Measurements from ENCODE around the gene KRTAP12-2.
"Not testable (repeated sequence)": the region's sequence is repeated elsewhere in the genome, so short reads cannot be mapped to it uniquely, and the experiment has no call there.

The KRTAP12-2 gene

GRCh38 chr21:44686843-44687561 lies 20.3 kb upstream of the KRTAP12-2 start:
- no peaks in the 10 kb centered on the region for H3K79me1 ChIP-seq (ENCODE audit: low read length)
- H4K8ac ChIP-seq (ENCODE audit: low read depth, low read length), result no peak overlapping the region
- H3K18ac ChIP-seq (ENCODE audit: low read length), result peak overlapping the region; percentile 65
- no peaks in the 10 kb centered on the region for H3K36me3 ChIP-seq (ENCODE audit: control insufficient read depth, insufficient read depth, low read length)
- no CpG with 5 or more reads among the region's 25 CpGs for WGBS (ENCODE audit: extremely low coverage, insufficient coverage, low lambda C conversion rate)
- no peak overlapping the region for H2AK5ac ChIP-seq (ENCODE audit: low read length)
- H3K56ac ChIP-seq (ENCODE audit: low read length), result peak overlapping the region; percentile 74
- H2BK5ac ChIP-seq (ENCODE audit: low read length), result peak overlapping the region; percentile 85
- H2BK120ac ChIP-seq (ENCODE audit: low read depth, low read length), result peak overlapping the region; percentile 83
- H3K23ac ChIP-seq (ENCODE audit: low read length), result no peak overlapping the region
- H3K27me3 ChIP-seq (ENCODE audit: insufficient read depth, low read length, poor library complexity), result no peaks in the 10 kb centered on the region
- peaks cover 5% of the 10 kb centered on the region for H3K4me1 ChIP-seq (ENCODE audit: control insufficient read depth, low read depth, low read length)
- H4K5ac ChIP-seq (ENCODE audit: low read length), result no peak overlapping the region
- no peaks in the 10 kb centered on the region for H3K79me2 ChIP-seq (ENCODE audit: control insufficient read depth, insufficient read depth, low read length)
- peak overlapping the region; percentile 46 for H3K4ac ChIP-seq (ENCODE audit: low read depth, low read length)
- H3K4me3 ChIP-seq (ENCODE audit: low read length), result no peak overlapping the region
- peak overlapping the region; percentile 36 for H3K27ac ChIP-seq (ENCODE audit: low read depth, low read length)
- no peak overlapping the region for H3K4me2 ChIP-seq (ENCODE audit: low read length)
- no peak overlapping the region for H2BK15ac ChIP-seq (replicated peaks; ENCODE audit: low read depth)
- H3K9ac ChIP-seq (ENCODE audit: low read length), result peak overlapping the region; percentile 20
- DNase-seq, result no peak

GRCh38 chr21:44686000-44686781 lies 19.5 kb upstream of the KRTAP12-2 start:
- no peaks in the 10 kb centered on the region for H3K79me1 ChIP-seq (ENCODE audit: low read length)
- DNase-seq, result peak; percentile 84
- H3K9ac ChIP-seq (ENCODE audit: low read length), result no peak overlapping the region
- no peak overlapping the region for H3K4me3 ChIP-seq (ENCODE audit: low read length)
- no peak overlapping the region for H2BK15ac ChIP-seq (replicated peaks; ENCODE audit: low read depth)
- H2BK120ac ChIP-seq (ENCODE audit: low read depth, low read length), result no peak overlapping the region
- H3K4me1 ChIP-seq (ENCODE audit: control insufficient read depth, low read depth, low read length), result peaks cover 5% of the 10 kb centered on the region
- H3K56ac ChIP-seq (ENCODE audit: low read length), result no peak overlapping the region
- WGBS (ENCODE audit: extremely low coverage, insufficient coverage, low lambda C conversion rate), result no CpG with 5 or more reads among the region's 14 CpGs
- no peak overlapping the region for H2AK5ac ChIP-seq (ENCODE audit: low read length)
- peak overlapping the region; percentile 39 for H3K4ac ChIP-seq (ENCODE audit: low read depth, low read length)
- H4K5ac ChIP-seq (ENCODE audit: low read length), result no peak overlapping the region
- no peak overlapping the region for H2BK5ac ChIP-seq (ENCODE audit: low read length)
- no peaks in the 10 kb centered on the region for H3K27me3 ChIP-seq (ENCODE audit: insufficient read depth, low read length, poor library complexity)
- H3K4me2 ChIP-seq (ENCODE audit: low read length), result no peak overlapping the region
- H4K8ac ChIP-seq (ENCODE audit: low read depth, low read length), result no peak overlapping the region
- H3K36me3 ChIP-seq (ENCODE audit: control insufficient read depth, insufficient read depth, low read length), result no peaks in the 10 kb centered on the region
- H3K27ac ChIP-seq (ENCODE audit: low read depth, low read length), result no peak overlapping the region
- no peak overlapping the region for H3K23ac ChIP-seq (ENCODE audit: low read length)
- no peaks in the 10 kb centered on the region for H3K79me2 ChIP-seq (ENCODE audit: control insufficient read depth, insufficient read depth, low read length)
- no peak overlapping the region for H3K18ac ChIP-seq (ENCODE audit: low read length)

- H2BK5ac ChIP-seq (ENCODE audit: low read length); H3K27ac ChIP-seq (ENCODE audit: low read depth, low read length); H3K56ac ChIP-seq (ENCODE audit: low read length); H2BK120ac ChIP-seq (ENCODE audit: low read depth, low read length); H2AK5ac ChIP-seq (ENCODE audit: low read length); H3K4me2 ChIP-seq (ENCODE audit: low read length); H3K36me3 ChIP-seq (ENCODE audit: control insufficient read depth, insufficient read depth, low read length); H3K18ac ChIP-seq (ENCODE audit: low read length); H3K4ac ChIP-seq (ENCODE audit: low read depth, low read length); H3K79me2 ChIP-seq (ENCODE audit: control insufficient read depth, insufficient read depth, low read length); H4K8ac ChIP-seq (ENCODE audit: low read depth, low read length); H4K5ac ChIP-seq (ENCODE audit: low read length); H3K4me3 ChIP-seq (ENCODE audit: low read length); H3K79me1 ChIP-seq (ENCODE audit: low read length); DNase-seq; H2BK15ac ChIP-seq (replicated peaks; ENCODE audit: low read depth); H3K4me1 ChIP-seq (ENCODE audit: control insufficient read depth, low read depth, low read length); H3K23ac ChIP-seq (ENCODE audit: low read length); H3K9ac ChIP-seq (ENCODE audit: low read length); H3K27me3 ChIP-seq (ENCODE audit: insufficient read depth, low read length, poor library complexity): not testable (repeated sequence)
- WGBS (ENCODE audit: extremely low coverage, insufficient coverage, low lambda C conversion rate), result no CpG with 5 or more reads among the region's 6 CpGs
Measured at GRCh38 chr21:44685050-44685449, 18.3 kb upstream of the KRTAP12-2 start.

- H3K56ac ChIP-seq (ENCODE audit: low read length), result no peak overlapping the region
- peaks cover 5% of the 10 kb centered on the region for H3K4me1 ChIP-seq (ENCODE audit: control insufficient read depth, low read depth, low read length)
- H4K5ac ChIP-seq (ENCODE audit: low read length), result no peak overlapping the region
- H3K36me3 ChIP-seq (ENCODE audit: control insufficient read depth, insufficient read depth, low read length), result no peaks in the 10 kb centered on the region
- H2AK5ac ChIP-seq (ENCODE audit: low read length), result no peak overlapping the region
- no peak overlapping the region for H3K4me3 ChIP-seq (ENCODE audit: low read length)
- no peak overlapping the region for H2BK120ac ChIP-seq (ENCODE audit: low read depth, low read length)
- no peaks in the 10 kb centered on the region for H3K79me1 ChIP-seq (ENCODE audit: low read length)
- H3K18ac ChIP-seq (ENCODE audit: low read length), result no peak overlapping the region
- no peak overlapping the region for H3K9ac ChIP-seq (ENCODE audit: low read length)
- no peaks in the 10 kb centered on the region for H3K27me3 ChIP-seq (ENCODE audit: insufficient read depth, low read length, poor library complexity)
- no peak overlapping the region for H3K27ac ChIP-seq (ENCODE audit: low read depth, low read length)
- H4K8ac ChIP-seq (ENCODE audit: low read depth, low read length), result no peak overlapping the region
- no CpG with 5 or more reads among the region's 6 CpGs for WGBS (ENCODE audit: extremely low coverage, insufficient coverage, low lambda C conversion rate)
- no peak overlapping the region for H2BK5ac ChIP-seq (ENCODE audit: low read length)
- H3K4me2 ChIP-seq (ENCODE audit: low read length), result no peak overlapping the region
- DNase-seq, result no peak
- H3K4ac ChIP-seq (ENCODE audit: low read depth, low read length), result no peak overlapping the region
- no peaks in the 10 kb centered on the region for H3K79me2 ChIP-seq (ENCODE audit: control insufficient read depth, insufficient read depth, low read length)
- no peak overlapping the region for H3K23ac ChIP-seq (ENCODE audit: low read length)
- no peak overlapping the region for H2BK15ac ChIP-seq (replicated peaks; ENCODE audit: low read depth)
Measured at GRCh38 chr21:44684483-44684882, 17.8 kb upstream of the KRTAP12-2 start.

GRCh38 chr21:44684077-44684476 lies 17.4 kb upstream of the KRTAP12-2 start:
- H3K27me3 ChIP-seq (ENCODE audit: insufficient read depth, low read length, poor library complexity), result no peaks in the 10 kb centered on the region
- no peak overlapping the region for H2BK15ac ChIP-seq (replicated peaks; ENCODE audit: low read depth)
- no peaks in the 10 kb centered on the region for H3K36me3 ChIP-seq (ENCODE audit: control insufficient read depth, insufficient read depth, low read length)
- no peak overlapping the region for H3K23ac ChIP-seq (ENCODE audit: low read length)
- H3K4ac ChIP-seq (ENCODE audit: low read depth, low read length), result no peak overlapping the region
- H2AK5ac ChIP-seq (ENCODE audit: low read length), result no peak overlapping the region
- no peaks in the 10 kb centered on the region for H3K79me2 ChIP-seq (ENCODE audit: control insufficient read depth, insufficient read depth, low read length)
- H3K4me1 ChIP-seq (ENCODE audit: control insufficient read depth, low read depth, low read length), result peaks cover 5% of the 10 kb centered on the region
- no peak overlapping the region for H3K18ac ChIP-seq (ENCODE audit: low read length)
- no peak overlapping the region for H4K5ac ChIP-seq (ENCODE audit: low read length)
- no peaks in the 10 kb centered on the region for H3K79me1 ChIP-seq (ENCODE audit: low read length)
- WGBS (ENCODE audit: extremely low coverage, insufficient coverage, low lambda C conversion rate), result no CpG with 5 or more reads among the region's 7 CpGs
- no peak overlapping the region for H2BK5ac ChIP-seq (ENCODE audit: low read length)
- no peak overlapping the region for H3K4me2 ChIP-seq (ENCODE audit: low read length)
- H3K9ac ChIP-seq (ENCODE audit: low read length), result no peak overlapping the region
- H4K8ac ChIP-seq (ENCODE audit: low read depth, low read length), result no peak overlapping the region
- no peak overlapping the region for H3K27ac ChIP-seq (ENCODE audit: low read depth, low read length)
- DNase-seq, result no peak
- H3K56ac ChIP-seq (ENCODE audit: low read length), result no peak overlapping the region
- no peak overlapping the region for H3K4me3 ChIP-seq (ENCODE audit: low read length)
- H2BK120ac ChIP-seq (ENCODE audit: low read depth, low read length), result no peak overlapping the region

Measured in mesendoderm (in vitro differentiated cells).